ENCODE measurements around the gene POLR2E. TPM values are rescaled to one million over a fixed set of nuclear protein-coding genes. Genes with fewer than 3 reads are reported as not detected.
A peak's percentile ranks its signal among the peaks of the same experiment; 100 is the strongest.

POLR2E gene
- polyA plus RNA-seq, 3 donors: 183 to 222 (median 195) TPM

DNA sequence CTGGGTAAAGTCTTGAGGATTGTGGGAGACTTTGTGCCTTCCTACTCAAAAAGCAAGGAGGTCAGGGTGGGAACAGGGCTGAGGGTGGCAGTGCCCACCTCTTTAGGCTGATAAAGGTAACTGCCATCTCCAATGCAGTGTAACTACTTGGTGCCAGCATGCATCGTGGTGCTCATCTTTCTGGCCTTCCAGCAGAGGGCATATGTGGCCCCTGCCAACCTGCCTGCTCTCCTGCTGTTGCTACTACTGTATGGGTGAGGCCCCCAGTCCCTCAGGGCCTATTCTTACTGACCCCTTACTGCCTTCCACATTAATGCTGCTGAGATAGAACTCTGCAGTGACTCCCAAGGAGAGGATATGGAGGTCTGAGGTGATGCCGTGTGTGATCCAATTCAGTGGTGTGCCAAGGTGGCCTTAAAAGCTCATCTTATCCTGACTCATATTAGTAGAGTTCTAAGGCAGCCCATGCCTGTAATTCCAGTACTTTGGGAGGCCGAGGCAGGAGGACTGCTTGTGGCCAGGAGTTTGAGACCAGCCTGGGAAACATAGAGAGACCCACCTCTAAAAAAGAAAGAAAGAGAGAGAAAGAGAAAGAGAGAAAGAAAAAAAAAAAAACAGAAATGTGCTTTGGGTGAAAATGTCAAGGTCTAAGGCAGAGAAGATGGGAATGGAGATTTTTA, 37.9 kb downstream of the POLR2E start:
- Histone ChIP-seq H3K9me3 (replicated peaks in 1 of 2; ENCODE audit: control insufficient read depth in 1 of 2, insufficient read depth in 1 of 2, low read length in 2 of 2) (peaks cover 21 to 25% of the 10 kb centered on the region in 2 donors), H3K36me3 (replicated peaks in 1 of 2; ENCODE audit: control insufficient read depth in 1 of 2, insufficient read depth in 2 of 2, low read length in 2 of 2) (peaks cover 49 to 68% of the 10 kb centered on the region in 2 donors), H3K4me3 (replicated peaks in 1 of 3; ENCODE audit: low read depth in 2 of 3, low read length in 3 of 3) (no peak overlapping the region), H3K4me1 (ENCODE audit: control insufficient read depth in 1 of 2, insufficient read depth in 2 of 2, low read length in 2 of 2) (no peaks in the 10 kb centered on the region), H3K4me2 (replicated peaks; ENCODE audit: extremely low read depth, low read length, poor library complexity, severe bottlenecking) (no peak overlapping the region), H3K27ac (ENCODE audit: low read depth in 1 of 2, low read length in 2 of 2) (no peak overlapping the region), H3K79me2 (ENCODE audit: insufficient read depth, low read length) (no peaks in the 10 kb centered on the region), H2AFZ (ENCODE audit: insufficient read depth, low read depth, low read length, poor library complexity, severe bottlenecking) (no peak overlapping the region), H3K27me3 (ENCODE audit: control insufficient read depth in 2 of 2, insufficient read depth in 2 of 2, low read length in 2 of 2) (no peaks in the 10 kb centered on the region), H3K9ac (ENCODE audit: insufficient read depth, low read length, poor library complexity, severe bottlenecking) (no peak overlapping the region), H4K20me1 (ENCODE audit: insufficient read depth, low read length) (peaks cover 10% of the 10 kb centered on the region)
- Mint-ChIP-seq H3K36me3 (peaks cover 54 to 56% of the 10 kb centered on the region in 2 donors), H3K27ac (peak overlapping the region in 1 of 7 donors; percentile 26), H3K27me3 (ENCODE audit: low read depth in 3 of 3) (peaks cover 0 to 9% (median 0%) of the 10 kb centered on the region in 3 donors), H3K9me3 (peaks cover 17 to 32% (median 28%) of the 10 kb centered on the region in 7 donors), H3K4me3 (no peak overlapping the region), H3K4me1 (peaks cover 3% of the 10 kb centered on the region)
- WGBS (ENCODE audit: insufficient coverage): no CpG with 5 or more reads among the region's 3 CpGs
- DNase-seq: no peak
- TF ChIP-seq, protein P1, sequence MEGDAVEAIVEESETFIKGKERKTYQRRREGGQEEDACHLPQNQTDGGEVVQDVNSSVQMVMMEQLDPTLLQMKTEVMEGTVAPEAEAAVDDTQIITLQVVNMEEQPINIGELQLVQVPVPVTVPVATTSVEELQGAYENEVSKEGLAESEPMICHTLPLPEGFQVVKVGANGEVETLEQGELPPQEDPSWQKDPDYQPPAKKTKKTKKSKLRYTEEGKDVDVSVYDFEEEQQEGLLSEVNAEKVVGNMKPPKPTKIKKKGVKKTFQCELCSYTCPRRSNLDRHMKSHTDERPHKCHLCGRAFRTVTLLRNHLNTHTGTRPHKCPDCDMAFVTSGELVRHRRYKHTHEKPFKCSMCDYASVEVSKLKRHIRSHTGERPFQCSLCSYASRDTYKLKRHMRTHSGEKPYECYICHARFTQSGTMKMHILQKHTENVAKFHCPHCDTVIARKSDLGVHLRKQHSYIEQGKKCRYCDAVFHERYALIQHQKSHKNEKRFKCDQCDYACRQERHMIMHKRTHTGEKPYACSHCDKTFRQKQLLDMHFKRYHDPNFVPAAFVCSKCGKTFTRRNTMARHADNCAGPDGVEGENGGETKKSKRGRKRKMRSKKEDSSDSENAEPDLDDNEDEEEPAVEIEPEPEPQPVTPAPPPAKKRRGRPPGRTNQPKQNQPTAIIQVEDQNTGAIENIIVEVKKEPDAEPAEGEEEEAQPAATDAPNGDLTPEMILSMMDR (IDR thresholded peaks at IDR 0.05): peak; percentile 13
- intact Hi-C loops (cut with micrococcal nuclease): no loop called here

DNA sequence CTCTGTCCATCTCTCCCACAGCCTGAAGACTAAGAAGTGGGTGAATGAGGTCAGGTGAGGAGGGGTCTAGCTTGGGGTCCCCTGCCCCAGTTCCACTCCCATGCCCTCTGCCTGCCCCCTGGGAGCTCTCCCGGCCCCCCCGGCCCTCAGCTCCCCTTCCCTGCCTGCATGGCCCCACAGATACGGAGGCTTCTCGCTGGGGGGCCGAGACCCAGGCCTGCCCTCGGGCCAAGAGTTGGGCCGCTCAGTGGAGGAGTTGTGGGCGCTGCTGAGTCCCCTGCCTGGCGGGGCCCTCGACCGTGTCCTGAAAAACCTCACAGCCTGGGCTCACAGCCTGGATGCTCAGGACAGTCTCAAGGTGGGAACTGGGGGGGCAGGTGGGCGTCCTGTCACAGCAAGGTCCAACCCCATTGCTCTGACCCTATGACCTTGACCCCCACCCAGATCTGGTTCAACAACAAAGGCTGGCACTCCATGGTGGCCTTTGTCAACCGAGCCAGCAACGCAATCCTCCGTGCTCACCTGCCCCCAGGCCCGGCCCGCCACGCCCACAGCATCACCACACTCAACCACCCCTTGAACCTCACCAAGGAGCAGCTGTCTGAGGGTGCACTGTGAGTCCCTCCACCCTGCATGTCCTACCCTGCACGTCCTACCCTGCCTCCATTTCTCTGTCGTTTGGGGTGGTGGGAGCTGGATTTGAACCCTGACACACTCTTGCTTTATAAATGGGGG, 39.1 kb downstream of the POLR2E start:
- Histone ChIP-seq H4K20me1 (ENCODE audit: insufficient read depth, low read length) (peaks cover 10% of the 10 kb centered on the region), H3K27ac (ENCODE audit: low read depth in 1 of 2, low read length in 2 of 2) (no peak overlapping the region), H3K9me3 (replicated peaks in 1 of 2; ENCODE audit: control insufficient read depth in 1 of 2, insufficient read depth in 1 of 2, low read length in 2 of 2) (peaks cover 21 to 25% of the 10 kb centered on the region in 2 donors), H3K4me2 (replicated peaks; ENCODE audit: extremely low read depth, low read length, poor library complexity, severe bottlenecking) (no peak overlapping the region), H3K4me1 (ENCODE audit: control insufficient read depth in 1 of 2, insufficient read depth in 2 of 2, low read length in 2 of 2) (no peaks in the 10 kb centered on the region), H3K36me3 (replicated peaks in 1 of 2; ENCODE audit: control insufficient read depth in 1 of 2, insufficient read depth in 2 of 2, low read length in 2 of 2) (peaks cover 52 to 73% of the 10 kb centered on the region in 2 donors), H2AFZ (ENCODE audit: insufficient read depth, low read depth, low read length, poor library complexity, severe bottlenecking) (no peak overlapping the region), H3K9ac (ENCODE audit: insufficient read depth, low read length, poor library complexity, severe bottlenecking) (no peak overlapping the region), H3K4me3 (replicated peaks in 1 of 3; ENCODE audit: low read depth in 2 of 3, low read length in 3 of 3) (no peak overlapping the region), H3K27me3 (ENCODE audit: control insufficient read depth in 2 of 2, insufficient read depth in 2 of 2, low read length in 2 of 2) (no peaks in the 10 kb centered on the region), H3K79me2 (ENCODE audit: insufficient read depth, low read length) (no peaks in the 10 kb centered on the region)
- Mint-ChIP-seq H3K9me3 (peaks cover 17 to 34% (median 28%) of the 10 kb centered on the region in 7 donors), H3K27ac (peak overlapping the region in 2 of 7 donors; percentile 57 to 76), H3K36me3 (peaks cover 60 to 61% of the 10 kb centered on the region in 2 donors), H3K27me3 (ENCODE audit: low read depth in 3 of 3) (peaks cover 0 to 9% (median 0%) of the 10 kb centered on the region in 3 donors), H3K4me1 (peaks cover 3% of the 10 kb centered on the region), H3K4me3 (no peak overlapping the region)
- TF ChIP-seq, protein P1 (IDR thresholded peaks at IDR 0.05): no peak
- 100% methylated on average over 14 of the region's 20 CpGs for WGBS (ENCODE audit: insufficient coverage)
- DNase-seq: no peak
- intact Hi-C loops (cut with micrococcal nuclease): no loop called here
